Fibroblast of the conjunctiva (primary cell): ENCODE data around the gene FNIP1.
"Not testable (repeated sequence)": the region's sequence is repeated elsewhere in the genome, so short reads cannot be mapped to it uniquely, and the experiment has no call there.

ENCODE experiments used
- DNase-seq: peaks from one replicate; pipeline ENCODE4 v3.0.0-alpha.2; 2010; ENCODE audit warnings: low read depth

Gene FNIP1

GRCh38 chr5:131607418-131607817 lies 189.4 kb downstream of the FNIP1 start:
- DNase-seq = no peak

GRCh38 chr5:131605086-131605485 lies 191.7 kb downstream of the FNIP1 start:
- DNase-seq = no peak

DNA sequence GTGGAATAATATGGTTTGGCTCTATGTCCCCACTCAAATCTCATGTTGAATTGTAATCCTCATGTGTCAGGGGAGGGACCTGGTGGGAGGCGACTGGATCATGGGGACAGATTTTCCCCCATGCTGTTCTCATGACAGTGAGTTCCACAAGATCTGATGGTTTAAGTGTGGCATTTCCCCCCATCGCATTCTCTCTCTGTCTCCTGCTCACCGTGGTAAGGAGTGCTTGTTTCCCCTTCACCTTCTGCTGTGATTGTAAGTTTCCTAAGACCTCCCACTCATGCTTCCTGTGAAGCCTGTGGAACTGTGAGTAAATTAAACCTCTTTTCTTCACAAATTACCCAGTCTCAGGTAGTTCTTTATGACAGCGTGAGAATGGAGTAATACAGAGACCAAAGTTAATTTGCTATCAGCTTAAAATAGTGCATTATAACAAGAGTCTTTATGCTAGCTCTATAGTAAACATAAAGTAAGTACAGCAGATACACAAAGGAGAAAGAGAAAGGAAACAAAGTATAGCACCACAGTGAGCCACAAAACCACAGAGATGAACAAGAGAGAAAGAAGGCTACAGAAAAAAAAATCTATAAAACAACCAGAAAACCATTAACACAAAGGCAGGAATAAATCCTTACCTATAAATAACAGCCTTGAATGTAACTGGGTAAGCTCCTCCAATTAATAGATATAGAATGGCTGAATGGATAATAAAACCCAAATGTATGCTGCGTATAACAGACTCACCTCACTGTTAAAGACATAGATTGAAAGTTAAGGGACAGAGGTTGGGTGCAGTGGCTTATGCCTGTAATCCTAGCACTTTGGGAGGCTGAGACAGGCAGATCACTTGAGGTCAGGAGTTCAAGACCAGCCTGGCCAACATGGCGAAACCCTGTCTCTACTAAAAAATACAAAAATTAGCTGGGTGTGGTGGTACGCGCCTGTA lies 201.5 kb downstream of the FNIP1 start:
- no peak for DNase-seq

GRCh38 chr5:131593921-131594320 lies 202.9 kb downstream of the FNIP1 start:
- no peak for DNase-seq

GRCh38 chr5:131593436-131593835 lies 203.4 kb downstream of the FNIP1 start:
- not testable (repeated sequence) for DNase-seq
